HG03196 (cell line): ENCODE data around the gene SCRN2.

ENCODE experiments used
- ATAC-seq: cut with Tn5 transposase; IDR thresholded peaks from one replicate; pipeline ENCODE4 v1.9.1; 2021; ENCODE audit not compliant: unreplicated experiment

The SCRN2 gene

GRCh38 chr17:47807421-47807820 lies 33.7 kb downstream of the SCRN2 start:
- no peak for ATAC-seq

DNA sequence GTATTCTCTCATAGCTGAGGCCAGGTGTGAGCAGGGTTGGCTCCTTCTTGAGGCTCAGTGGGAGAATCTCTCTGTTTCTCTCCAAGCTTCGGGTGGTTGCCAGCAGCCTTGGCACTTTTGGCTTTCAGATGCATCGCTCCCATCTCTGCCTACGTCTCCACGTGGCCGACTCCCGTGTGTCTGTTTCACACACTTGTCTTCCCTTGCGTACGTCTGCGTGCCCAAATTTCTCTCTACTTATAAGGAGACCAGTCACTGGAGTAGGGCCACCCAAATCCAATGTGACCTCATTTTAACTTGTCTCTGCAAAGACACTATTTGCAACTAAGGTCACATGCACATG lies 34.2 kb downstream of the SCRN2 start:
- no peak for ATAC-seq

DNA sequence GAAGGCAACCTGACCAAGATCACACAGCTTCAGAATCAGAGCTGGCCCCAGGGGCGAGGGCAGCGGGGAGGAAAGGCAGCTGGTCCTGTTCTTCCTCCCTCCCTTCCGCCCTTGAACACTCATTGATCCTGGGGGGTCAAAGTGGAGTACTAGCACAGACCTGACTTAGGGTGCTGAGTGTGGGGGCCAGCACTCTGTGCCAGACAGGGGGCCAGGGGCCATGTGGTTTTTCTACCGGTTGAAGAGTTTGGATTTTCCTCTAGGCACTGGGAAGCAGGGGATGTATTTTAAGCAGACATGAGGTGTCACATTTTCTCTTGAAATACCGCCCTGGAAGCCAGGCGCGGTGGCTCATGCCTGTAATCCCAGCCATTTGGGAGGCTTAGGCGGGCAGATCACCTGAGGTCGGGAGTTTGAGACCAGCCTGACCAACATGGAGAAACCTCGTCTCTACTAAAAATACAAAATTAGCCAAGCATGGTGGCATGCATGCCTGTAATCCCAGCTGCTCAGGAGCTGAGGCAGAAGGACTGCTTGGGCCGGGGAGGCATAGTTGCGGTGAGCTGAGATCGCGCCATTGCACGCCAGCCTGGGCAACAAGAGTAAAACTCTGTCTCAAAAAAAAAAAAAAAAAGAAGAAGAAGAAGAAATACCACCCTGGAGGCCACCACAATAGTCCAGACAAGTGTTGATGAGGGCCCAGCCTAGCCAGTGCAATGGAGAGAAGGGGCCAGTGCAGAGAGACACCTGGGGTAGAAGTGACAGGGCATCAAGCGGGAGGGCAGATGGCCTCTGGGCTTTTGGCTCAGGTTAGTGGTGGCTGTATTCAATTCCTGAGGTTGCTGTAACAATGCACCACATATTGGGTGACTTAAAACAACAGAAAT lies 34.8 kb downstream of the SCRN2 start:
- ATAC-seq, result no peak

DNA sequence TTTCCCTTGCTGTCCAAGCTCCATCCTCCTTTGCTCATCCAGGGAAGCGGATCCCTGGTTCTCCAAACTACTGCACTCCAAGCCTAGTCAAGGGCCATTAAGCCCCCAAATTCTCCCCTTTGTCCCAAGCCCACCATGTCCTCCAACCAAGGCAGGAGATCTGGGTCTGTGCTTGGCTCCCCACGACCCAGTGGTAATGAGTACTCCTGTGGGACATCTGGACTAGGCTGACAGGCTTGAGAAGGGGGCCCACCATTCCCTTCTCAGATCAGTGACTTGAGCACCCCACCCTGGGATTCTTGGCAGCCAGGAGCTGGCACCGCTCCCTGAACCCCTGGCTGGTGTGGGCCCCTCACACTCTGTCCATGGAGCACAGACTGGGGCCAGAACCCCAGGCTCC lies 36.6 kb downstream of the SCRN2 start:
- no peak for ATAC-seq

DNA sequence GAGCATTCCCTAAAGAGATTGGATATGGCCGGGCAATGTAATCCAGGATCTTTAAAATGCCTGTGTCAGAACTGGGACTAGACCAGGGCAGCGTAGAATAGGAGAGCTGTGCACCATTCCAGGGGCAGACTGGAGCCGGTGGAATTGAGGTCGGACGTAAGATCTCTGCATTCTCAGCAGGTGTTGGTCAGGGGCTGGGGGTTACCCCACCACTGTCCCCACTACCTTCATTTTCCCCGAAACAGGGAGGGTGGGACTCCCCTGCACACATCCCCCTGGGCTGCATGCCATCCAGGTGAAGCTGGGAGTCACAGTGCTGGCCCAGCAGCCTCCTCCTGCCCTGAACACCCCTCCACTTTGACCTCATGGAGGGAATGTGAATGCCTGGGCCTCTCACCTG lies 37.3 kb downstream of the SCRN2 start:
- no peak for ATAC-seq

- ATAC-seq, result no peak
These were observed 37.9 kb downstream of the SCRN2 start for GRCh38 chr17:47803201-47803600.

DNA sequence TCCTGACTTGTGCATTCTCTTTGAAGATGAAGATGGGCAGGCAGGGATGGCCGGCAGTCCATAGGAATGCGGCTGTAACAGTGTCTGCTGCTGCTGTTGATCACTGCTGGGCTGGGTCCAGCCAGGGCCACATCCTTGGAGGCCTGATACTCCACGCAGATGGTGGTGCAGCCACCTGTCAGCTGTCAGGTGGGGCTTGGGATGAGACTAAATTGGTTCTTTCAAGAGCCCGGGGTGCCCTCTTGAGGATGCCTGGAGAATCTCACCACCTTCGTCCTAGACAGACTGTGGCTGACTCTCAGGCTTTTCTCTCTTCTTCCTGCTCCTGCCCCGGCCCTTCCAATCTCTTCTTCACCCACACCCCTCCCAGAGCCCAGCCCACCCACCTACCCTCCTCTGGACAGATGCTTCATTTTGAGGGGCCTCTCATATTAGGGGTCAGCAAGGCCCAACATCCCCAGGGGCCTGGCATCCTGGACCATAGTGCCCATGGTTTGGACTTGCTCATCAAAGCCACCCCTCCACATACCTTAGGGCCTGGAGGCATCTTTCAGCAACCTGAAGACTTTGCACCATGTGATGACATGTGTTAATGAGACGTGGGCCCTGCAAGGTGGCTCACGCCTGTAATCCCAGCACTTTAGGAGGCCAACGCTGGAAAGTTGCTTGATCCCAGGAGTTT lies 38.6 kb downstream of the SCRN2 start:
- ATAC-seq, result no peak

GRCh38 chr17:47801906-47802305 lies 39.2 kb downstream of the SCRN2 start:
- no peak for ATAC-seq

DNA sequence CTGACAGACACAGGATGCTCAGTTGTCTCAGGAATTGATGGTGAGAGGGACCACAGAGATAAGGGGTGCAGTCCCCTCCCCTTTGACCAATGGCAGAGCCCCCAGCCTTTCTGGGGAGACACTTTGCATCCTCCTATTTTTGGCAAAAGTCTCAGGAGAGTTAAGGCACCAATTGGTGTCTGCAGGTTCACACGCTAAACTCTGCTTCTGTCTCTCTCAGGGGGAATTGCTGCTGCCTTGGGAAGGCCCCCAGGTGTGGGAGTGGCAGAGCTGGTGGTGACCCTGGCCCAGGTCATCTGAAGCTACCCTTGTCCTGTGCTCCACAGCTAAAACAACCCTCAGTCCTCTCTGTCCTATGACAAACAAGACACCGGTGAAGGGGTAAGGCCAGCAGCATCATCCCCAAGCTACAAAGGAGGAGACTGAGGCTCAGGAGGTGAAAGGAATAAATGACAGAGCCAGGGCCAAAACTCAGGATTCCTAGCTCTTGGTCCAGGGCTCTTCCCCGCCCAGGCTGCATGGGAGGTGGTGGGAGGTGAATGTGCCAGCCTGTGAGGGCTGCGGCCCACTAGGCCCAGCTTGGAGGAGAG lies 39.8 kb downstream of the SCRN2 start:
- no peak for ATAC-seq

- ATAC-seq, result no peak
These were observed 40.4 kb downstream of the SCRN2 start for GRCh38 chr17:47800686-47801085.

DNA sequence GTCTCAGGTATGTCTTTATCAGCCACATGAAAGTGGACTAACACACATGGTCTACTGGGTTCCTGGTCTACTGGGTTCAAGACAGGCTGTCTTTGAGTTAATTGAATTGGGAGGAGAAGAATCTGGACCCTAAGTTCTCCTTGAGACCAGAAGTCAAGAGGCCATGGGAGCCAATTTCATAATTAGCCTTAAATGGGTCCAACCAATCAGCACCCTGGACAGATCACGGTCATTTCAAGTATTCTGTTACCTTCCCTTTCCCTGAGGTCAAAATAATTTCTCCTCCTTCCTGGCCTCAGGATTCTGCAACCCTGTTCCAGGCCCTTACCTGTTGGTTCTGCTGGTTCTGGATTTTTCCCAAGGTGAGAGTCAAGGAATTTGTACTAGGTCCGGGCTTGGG lies 43.3 kb downstream of the SCRN2 start:
- ATAC-seq, result no peak

GRCh38 chr17:47792979-47793378 lies 48.1 kb downstream of the SCRN2 start:
- no peak for ATAC-seq

DNA sequence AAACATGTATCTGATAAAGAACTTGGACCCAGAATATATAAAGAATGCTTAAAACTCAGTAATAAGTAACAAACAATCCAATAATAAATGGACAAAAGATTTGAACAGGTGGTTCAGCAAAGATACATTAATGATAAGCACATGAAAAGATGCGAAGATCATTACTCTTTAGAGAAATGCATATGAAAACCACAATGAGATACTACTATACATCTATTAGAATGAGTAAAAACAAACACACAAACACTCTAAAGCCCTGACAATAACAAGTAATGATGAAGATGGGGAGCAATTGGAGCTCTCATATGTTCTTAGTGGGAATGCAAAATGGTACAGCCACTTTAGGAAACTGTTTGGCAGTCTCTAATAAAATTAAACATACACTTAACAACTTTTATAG lies 48.6 kb downstream of the SCRN2 start:
- no peak for ATAC-seq

DNA sequence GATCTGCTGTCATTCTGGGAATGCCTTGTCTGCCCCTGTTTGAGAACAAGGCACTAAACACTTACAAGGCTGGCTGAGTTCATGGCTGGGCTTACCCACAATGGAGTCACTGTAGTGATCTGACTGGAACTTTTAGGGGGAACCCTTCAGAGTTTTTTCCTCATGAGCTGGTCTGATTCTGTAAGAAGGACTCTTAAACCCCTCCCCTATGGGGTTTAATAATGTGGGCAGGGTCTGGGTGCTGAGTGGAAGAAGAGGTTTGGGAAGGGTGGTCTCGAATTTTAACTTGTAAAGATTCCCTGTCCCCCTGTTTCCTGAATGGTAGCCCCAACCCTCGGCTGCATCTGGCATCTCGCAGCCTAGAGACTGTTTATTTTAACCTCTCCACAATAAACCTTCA lies 50.0 kb downstream of the SCRN2 start:
- no peak for ATAC-seq

- ATAC-seq, result no peak
These were observed 51.2 kb downstream of the SCRN2 start for GRCh38 chr17:47789611-47790561.
